ENCODE data around the gene EGLN2. TPM values are rescaled to one million over a fixed set of nuclear protein-coding genes. Genes with fewer than 3 reads are reported as not detected.

Gene EGLN2
- 10 to 100 TPM; 36.3 to 44.7 TPM for polyA plus RNA-seq

DNA sequence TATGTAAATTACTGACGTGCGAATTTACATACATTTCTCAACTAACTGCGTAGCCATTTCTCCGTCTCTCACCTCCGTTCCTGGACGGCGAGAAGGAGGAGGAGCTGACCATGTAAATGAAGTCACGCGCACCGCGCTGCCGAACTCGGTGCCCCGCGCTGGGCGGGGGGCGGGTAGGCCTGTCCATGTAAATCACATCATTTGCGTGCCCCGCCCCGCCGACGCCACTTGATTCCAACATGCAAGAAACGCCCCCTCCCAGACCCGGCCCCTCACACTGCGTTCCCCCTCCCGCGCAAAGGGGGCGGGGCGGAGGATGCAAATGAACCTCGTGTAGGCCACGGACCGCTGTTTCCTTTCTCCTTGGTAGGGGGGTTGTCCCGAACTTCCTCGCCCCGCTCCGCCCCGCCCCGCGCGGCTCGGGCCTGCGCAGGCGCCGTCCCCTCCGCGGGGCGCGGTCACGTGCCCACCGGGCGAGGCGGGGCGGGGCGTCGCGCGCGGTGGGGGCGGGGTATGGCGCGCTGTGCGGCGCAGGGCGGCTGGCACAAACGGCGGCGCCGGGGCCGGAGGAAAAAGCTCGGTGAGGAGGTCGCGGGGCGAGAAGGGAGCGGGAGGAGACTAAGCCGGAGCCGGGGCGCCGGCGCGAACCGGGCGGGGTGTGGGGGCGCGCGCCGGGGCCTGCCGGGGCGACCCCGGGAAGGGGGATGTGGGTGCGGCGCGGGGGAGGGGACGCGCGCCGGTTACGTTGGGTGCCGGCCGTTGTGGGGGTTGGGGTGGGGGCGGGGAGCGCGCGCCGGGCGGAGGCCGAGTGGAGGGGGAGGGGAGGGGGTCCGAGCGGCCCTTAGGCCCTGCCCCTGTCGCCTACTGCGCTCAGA, at the start of gene EGLN2:
TSS of gene EGLN2 (plus strand) at position 509 of the 875 bp plus-strand sequence. CDS start 1,382 bp downstream, outside the sequence.
- H3K4me1 ChIP-seq (ENCODE audit: control insufficient read depth in 2 of 2, insufficient read depth in 2 of 2, low read length in 1 of 2): peaks cover 20 to 33% of the 10 kb centered on the region in 2 donors
- H3K27ac ChIP-seq (ENCODE audit: low read depth in 2 of 2, low read length in 1 of 2): peak within 1 kb of the TSS; percentile 89 to 94
- H3K9me3 ChIP-seq (ENCODE audit: control insufficient read depth in 2 of 2, insufficient read depth in 1 of 2, low read depth in 1 of 2, low read length in 1 of 2): no peaks in the 10 kb centered on the region
- H3K36me3 ChIP-seq (ENCODE audit: control insufficient read depth in 2 of 2, insufficient read depth in 2 of 2, low read length in 1 of 2): peaks cover 0 to 17% of the 10 kb centered on the region in 2 donors
- no peaks in the 10 kb centered on the region for H3K27me3 ChIP-seq (ENCODE audit: control insufficient read depth in 1 of 2, insufficient read depth in 2 of 2, low read length in 2 of 2)
- peak within 1 kb of the TSS; percentile 74 to 78 for H3K4me3 ChIP-seq (ENCODE audit: low read depth in 1 of 2, low read length in 2 of 2)
- 1% methylated on average over 54 to 106 of the region's 110 CpGs for WGBS, 2 donors

DNA sequence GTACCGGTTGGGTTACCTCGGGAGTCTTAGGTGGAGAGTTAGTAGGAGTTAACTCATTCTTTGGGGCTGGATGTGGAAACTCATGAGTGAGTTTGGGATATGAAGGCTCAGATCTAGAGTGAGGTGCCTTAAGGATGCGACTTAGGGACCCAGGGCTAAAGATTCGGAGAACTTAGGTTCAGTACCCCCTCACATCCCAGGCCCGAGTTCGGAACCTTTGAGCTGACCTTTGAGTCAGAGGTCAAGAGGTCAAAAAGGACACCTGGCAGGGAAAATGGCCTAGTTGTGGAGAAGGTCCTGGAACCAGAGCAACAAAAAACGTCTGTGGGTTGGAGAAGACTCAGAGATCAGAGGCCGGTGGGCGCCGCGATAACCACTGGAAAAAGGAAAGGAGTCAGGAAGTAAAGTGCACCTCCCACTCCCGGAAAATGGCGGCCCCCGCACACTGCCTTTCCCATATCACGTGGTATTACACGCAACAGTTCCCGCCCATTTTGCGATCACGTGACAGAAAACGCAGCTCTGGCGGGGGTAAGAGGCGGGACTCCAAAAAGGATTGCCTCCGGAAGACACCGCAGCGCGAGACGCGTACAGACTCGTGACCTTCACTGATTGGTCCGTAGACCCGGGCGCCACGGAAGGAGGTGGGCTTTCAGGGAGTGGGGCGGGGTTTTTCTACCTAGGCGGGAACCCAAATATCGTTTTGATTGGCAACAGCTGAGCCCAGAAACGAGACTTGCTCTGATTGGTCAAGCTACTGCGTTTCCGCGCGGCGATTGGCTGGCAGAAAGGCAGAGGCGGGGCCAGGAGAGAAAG, 48.7 kb upstream of the EGLN2 start, which contains the start of gene ACTMAP:
TSS of gene ACTMAP (minus strand) at position 420 of the 816 bp plus-strand sequence. CDS start 674 bp downstream, outside the sequence.
- WGBS, 2 donors: 0 to 1% methylated on average over 43 of the region's 43 CpGs
- H3K36me3 ChIP-seq (ENCODE audit: control insufficient read depth in 2 of 2, insufficient read depth in 2 of 2, low read length in 1 of 2): no peaks in the 10 kb centered on the region
- no peaks in the 10 kb centered on the region for H3K27me3 ChIP-seq (ENCODE audit: control insufficient read depth in 1 of 2, insufficient read depth in 2 of 2, low read length in 2 of 2)
- H3K27ac ChIP-seq (ENCODE audit: low read depth in 2 of 2, low read length in 1 of 2): peak within 1 kb of the TSS; percentile 96 to 100
- H3K4me1 ChIP-seq (ENCODE audit: control insufficient read depth in 2 of 2, insufficient read depth in 2 of 2, low read length in 1 of 2): peaks cover 0 to 3% of the 10 kb centered on the region in 2 donors
- peak within 1 kb of the TSS; percentile 70 to 83 for H3K4me3 ChIP-seq (ENCODE audit: low read depth in 1 of 2, low read length in 2 of 2)
- no peaks in the 10 kb centered on the region for H3K9me3 ChIP-seq (ENCODE audit: control insufficient read depth in 2 of 2, insufficient read depth in 1 of 2, low read depth in 1 of 2, low read length in 1 of 2)

DNA sequence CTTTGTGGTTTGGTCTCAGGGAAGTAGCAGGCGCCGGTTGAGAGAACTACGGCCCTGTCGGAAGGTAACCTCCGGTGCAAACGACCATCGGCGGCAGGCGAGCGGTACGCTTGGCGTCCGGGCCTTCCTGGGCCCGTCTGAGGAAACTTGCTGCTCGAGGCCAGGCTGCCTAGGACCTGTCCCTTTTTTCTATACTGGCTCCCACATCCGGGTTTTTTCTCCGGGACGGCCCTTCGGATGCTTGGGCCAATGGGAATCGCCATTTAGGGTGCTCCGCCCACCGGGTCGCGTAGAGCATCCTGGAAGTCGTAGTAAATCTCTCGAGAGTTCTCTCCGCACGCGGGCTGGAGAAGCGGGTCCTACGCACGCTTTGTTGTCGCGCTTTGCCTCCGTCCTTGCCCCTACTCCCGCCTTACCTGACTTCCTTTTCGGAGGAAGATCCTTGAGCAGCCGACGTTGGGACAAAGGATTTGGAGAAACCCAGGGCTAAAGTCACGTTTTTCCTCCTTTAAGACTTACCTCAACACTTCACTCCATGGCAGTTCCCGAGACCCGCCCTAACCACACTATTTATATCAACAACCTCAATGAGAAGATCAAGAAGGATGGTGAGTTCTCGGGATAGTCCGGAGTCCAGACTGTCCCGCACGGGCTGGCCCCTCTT, 48.0 kb upstream of the EGLN2 start, which contains the start of gene SNRPA:
TSS of gene SNRPA (plus strand) at position 330 of the 664 bp plus-strand sequence. CDS start at position 536, 206 bp downstream.
- Histone ChIP-seq H3K4me1 (ENCODE audit: control insufficient read depth in 2 of 2, insufficient read depth in 2 of 2, low read length in 1 of 2) (peaks cover 0 to 10% of the 10 kb centered on the region in 2 donors), H3K27me3 (ENCODE audit: control insufficient read depth in 1 of 2, insufficient read depth in 2 of 2, low read length in 2 of 2) (no peaks in the 10 kb centered on the region), H3K4me3 (ENCODE audit: low read depth in 1 of 2, low read length in 2 of 2) (peak within 1 kb of the TSS; percentile 70 to 83), H3K9me3 (ENCODE audit: control insufficient read depth in 2 of 2, insufficient read depth in 1 of 2, low read depth in 1 of 2, low read length in 1 of 2) (no peaks in the 10 kb centered on the region), H3K27ac (ENCODE audit: low read depth in 2 of 2, low read length in 1 of 2) (peak within 1 kb of the TSS; percentile 96 to 100), H3K36me3 (ENCODE audit: control insufficient read depth in 2 of 2, insufficient read depth in 2 of 2, low read length in 1 of 2) (peaks cover 0 to 2% of the 10 kb centered on the region in 2 donors)
- WGBS, 2 donors: 0% methylated on average over 46 of the region's 46 CpGs

DNA sequence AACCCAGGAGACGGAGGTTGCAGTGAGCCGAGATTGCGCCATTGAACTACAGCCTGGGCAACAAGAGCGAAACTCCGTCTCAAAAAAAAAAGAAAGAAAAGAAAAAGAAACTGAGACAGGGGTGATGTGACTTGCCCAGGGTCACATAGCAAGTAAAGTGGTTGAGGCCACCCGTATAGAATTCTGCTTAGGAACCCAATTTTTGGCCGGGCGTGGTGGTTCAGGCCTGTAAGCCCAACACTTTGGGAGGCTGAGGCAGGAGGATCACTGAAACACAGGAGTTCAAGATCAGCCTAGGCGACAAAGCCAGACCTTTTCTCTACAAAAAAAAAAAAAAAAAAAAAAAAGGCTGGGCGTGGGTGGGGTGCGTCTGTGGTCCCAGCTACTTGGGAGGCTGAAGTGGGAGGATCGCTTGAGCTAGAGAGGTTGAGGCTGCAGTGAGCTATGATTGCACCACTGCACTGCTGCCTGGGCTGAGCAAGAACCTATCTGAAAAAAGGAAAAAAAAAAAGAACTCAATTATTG, 46.7 kb upstream of the EGLN2 start:
- peaks cover under 1 to 16% of the 10 kb centered on the region in 2 donors for H3K4me1 ChIP-seq (ENCODE audit: control insufficient read depth in 2 of 2, insufficient read depth in 2 of 2, low read length in 1 of 2)
- H3K4me3 ChIP-seq (ENCODE audit: low read depth in 1 of 2, low read length in 2 of 2): peak overlapping the region; percentile 70 to 83
- WGBS, 2 donors: 57 to 70% methylated on average over 12 of the region's 12 CpGs
- H3K9me3 ChIP-seq (ENCODE audit: control insufficient read depth in 2 of 2, insufficient read depth in 1 of 2, low read depth in 1 of 2, low read length in 1 of 2): no peaks in the 10 kb centered on the region
- H3K27me3 ChIP-seq (ENCODE audit: control insufficient read depth in 1 of 2, insufficient read depth in 2 of 2, low read length in 2 of 2): no peaks in the 10 kb centered on the region
- H3K36me3 ChIP-seq (ENCODE audit: control insufficient read depth in 2 of 2, insufficient read depth in 2 of 2, low read length in 1 of 2): peaks cover 0 to 10% of the 10 kb centered on the region in 2 donors
- H3K27ac ChIP-seq (ENCODE audit: low read depth in 2 of 2, low read length in 1 of 2): peak overlapping the region in 1 of 2 donors; percentile 49

GRCh38 chr19:40754611-40755247, 44.3 kb upstream of the EGLN2 start:
- Histone ChIP-seq H3K4me1 (ENCODE audit: control insufficient read depth in 2 of 2, insufficient read depth in 2 of 2, low read length in 1 of 2) (peaks cover 3 to 16% of the 10 kb centered on the region in 2 donors), H3K9me3 (ENCODE audit: control insufficient read depth in 2 of 2, insufficient read depth in 1 of 2, low read depth in 1 of 2, low read length in 1 of 2) (no peaks in the 10 kb centered on the region), H3K36me3 (ENCODE audit: control insufficient read depth in 2 of 2, insufficient read depth in 2 of 2, low read length in 1 of 2) (peaks cover 7 to 24% of the 10 kb centered on the region in 2 donors), H3K27me3 (ENCODE audit: control insufficient read depth in 1 of 2, insufficient read depth in 2 of 2, low read length in 2 of 2) (no peaks in the 10 kb centered on the region), H3K4me3 (ENCODE audit: low read depth in 1 of 2, low read length in 2 of 2) (no peak overlapping the region), H3K27ac (ENCODE audit: low read depth in 2 of 2, low read length in 1 of 2) (peak overlapping the region; percentile 31 to 70)
- 63 to 78% methylated on average over 9 of the region's 9 CpGs for WGBS, 2 donors

DNA sequence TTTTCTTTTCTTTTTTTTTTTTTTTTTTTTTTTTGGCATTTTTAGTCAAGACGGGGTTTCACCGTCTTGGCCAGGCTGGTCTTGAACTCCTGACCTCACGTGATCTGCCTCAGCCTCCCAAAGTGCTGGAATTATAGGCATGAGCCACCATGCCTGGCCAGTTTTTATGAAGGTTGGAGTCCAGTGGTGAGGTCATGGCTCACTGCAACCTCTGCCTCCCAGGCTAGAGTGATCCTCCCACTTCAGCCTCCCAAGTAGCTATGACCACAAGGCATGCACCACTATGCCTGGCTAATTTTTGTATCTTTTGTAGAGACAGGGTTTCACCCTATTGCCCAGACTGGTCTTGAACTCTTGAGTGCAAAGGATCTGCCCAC, 43.8 kb upstream of the EGLN2 start:
- Histone ChIP-seq H3K4me1 (ENCODE audit: control insufficient read depth in 2 of 2, insufficient read depth in 2 of 2, low read length in 1 of 2) (peaks cover 3 to 16% of the 10 kb centered on the region in 2 donors), H3K9me3 (ENCODE audit: control insufficient read depth in 2 of 2, insufficient read depth in 1 of 2, low read depth in 1 of 2, low read length in 1 of 2) (no peaks in the 10 kb centered on the region), H3K4me3 (ENCODE audit: low read depth in 1 of 2, low read length in 2 of 2) (no peak overlapping the region), H3K36me3 (ENCODE audit: control insufficient read depth in 2 of 2, insufficient read depth in 2 of 2, low read length in 1 of 2) (peaks cover 7 to 26% of the 10 kb centered on the region in 2 donors), H3K27me3 (ENCODE audit: control insufficient read depth in 1 of 2, insufficient read depth in 2 of 2, low read length in 2 of 2) (no peaks in the 10 kb centered on the region), H3K27ac (ENCODE audit: low read depth in 2 of 2, low read length in 1 of 2) (peak overlapping the region in 1 of 2 donors; percentile 18)
- WGBS, 2 donors: 79 to 90% methylated on average over 3 of the region's 3 CpGs

DNA sequence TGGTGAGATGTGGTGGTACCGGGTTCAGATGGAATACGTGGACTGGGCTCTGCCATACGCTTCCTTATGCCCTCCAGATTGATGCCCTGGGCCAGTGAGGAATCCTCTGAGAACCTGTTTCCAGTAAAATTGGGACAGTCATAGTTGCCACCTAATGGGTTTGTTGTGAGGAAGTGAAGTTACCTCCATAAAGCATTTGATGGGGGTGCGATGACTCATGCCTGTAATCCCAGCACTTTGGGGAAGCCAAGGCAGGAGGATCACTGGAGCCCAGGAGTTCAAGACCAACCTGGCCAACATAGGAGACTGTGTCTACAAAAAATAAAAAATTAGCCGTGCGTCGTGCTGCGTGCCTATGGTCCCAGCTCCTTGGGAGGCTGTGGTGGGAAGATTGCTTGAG, 43.2 kb upstream of the EGLN2 start:
- Histone ChIP-seq H3K9me3 (ENCODE audit: control insufficient read depth in 2 of 2, insufficient read depth in 1 of 2, low read depth in 1 of 2, low read length in 1 of 2) (no peaks in the 10 kb centered on the region), H3K4me1 (ENCODE audit: control insufficient read depth in 2 of 2, insufficient read depth in 2 of 2, low read length in 1 of 2) (peaks cover 3 to 16% of the 10 kb centered on the region in 2 donors), H3K36me3 (ENCODE audit: control insufficient read depth in 2 of 2, insufficient read depth in 2 of 2, low read length in 1 of 2) (peaks cover 7 to 26% of the 10 kb centered on the region in 2 donors), H3K27ac (ENCODE audit: low read depth in 2 of 2, low read length in 1 of 2) (no peak overlapping the region), H3K27me3 (ENCODE audit: control insufficient read depth in 1 of 2, insufficient read depth in 2 of 2, low read length in 2 of 2) (no peaks in the 10 kb centered on the region), H3K4me3 (ENCODE audit: low read depth in 1 of 2, low read length in 2 of 2) (no peak overlapping the region)
- 97 to 98% methylated on average over 8 of the region's 8 CpGs for WGBS, 2 donors

GRCh38 chr19:40756502-40757110, 42.4 kb upstream of the EGLN2 start:
- WGBS, 2 donors: 62 to 68% methylated on average over 11 of the region's 11 CpGs
- H3K27ac ChIP-seq (ENCODE audit: low read depth in 2 of 2, low read length in 1 of 2): no peak overlapping the region
- peaks cover 7 to 27% of the 10 kb centered on the region in 2 donors for H3K36me3 ChIP-seq (ENCODE audit: control insufficient read depth in 2 of 2, insufficient read depth in 2 of 2, low read length in 1 of 2)
- peaks cover 3 to 16% of the 10 kb centered on the region in 2 donors for H3K4me1 ChIP-seq (ENCODE audit: control insufficient read depth in 2 of 2, insufficient read depth in 2 of 2, low read length in 1 of 2)
- H3K27me3 ChIP-seq (ENCODE audit: control insufficient read depth in 1 of 2, insufficient read depth in 2 of 2, low read length in 2 of 2): no peaks in the 10 kb centered on the region
- H3K4me3 ChIP-seq (ENCODE audit: low read depth in 1 of 2, low read length in 2 of 2): no peak overlapping the region
- H3K9me3 ChIP-seq (ENCODE audit: control insufficient read depth in 2 of 2, insufficient read depth in 1 of 2, low read depth in 1 of 2, low read length in 1 of 2): no peaks in the 10 kb centered on the region

Measured in esophagus (tissue), 2 donors.